NCI-H2196 (cell line): Measurements from ENCODE around the gene DACT1.

Experiments
- DNase-seq: peaks from one replicate; lab custom pipeline; 2025; ENCODE audit not compliant: unreplicated experiment; lab: John Stamatoyannopoulos, UW

The DACT1 gene

GRCh38 chr14:58665773-58666500 lies 28.2 kb downstream of the DACT1 start:
- no peak for DNase-seq

- DNase-seq: no peak
Observed at GRCh38 chr14:58666737-58667136, 29.0 kb downstream of the DACT1 start.

GRCh38 chr14:58667900-58668299 lies 30.1 kb downstream of the DACT1 start:
- DNase-seq: no peak

- DNase-seq: no peak
Observed at GRCh38 chr14:58668848-58669480, 31.2 kb downstream of the DACT1 start.

- DNase-seq: no peak
Observed at GRCh38 chr14:58669556-58670200, 31.9 kb downstream of the DACT1 start.

GRCh38 chr14:58671024-58671423 lies 33.3 kb downstream of the DACT1 start:
- DNase-seq: no peak

GRCh38 chr14:58671436-58671835 lies 33.7 kb downstream of the DACT1 start:
- DNase-seq: no peak

GRCh38 chr14:58673722-58674121 lies 36.0 kb downstream of the DACT1 start:
- DNase-seq: no peak

GRCh38 chr14:58677001-58677400 lies 39.2 kb downstream of the DACT1 start:
- DNase-seq: no peak

GRCh38 chr14:58677517-58677916 lies 39.8 kb downstream of the DACT1 start:
- no peak for DNase-seq

GRCh38 chr14:58677996-58678395 lies 40.2 kb downstream of the DACT1 start:
- no peak for DNase-seq

- no peak for DNase-seq
Observed at GRCh38 chr14:58680698-58681097, 42.9 kb downstream of the DACT1 start.

- DNase-seq: no peak
Observed at GRCh38 chr14:58687232-58687795, 49.6 kb downstream of the DACT1 start.

GRCh38 chr14:58690801-58691516 lies 53.2 kb downstream of the DACT1 start:
- no peak for DNase-seq

- DNase-seq: no peak
Observed at GRCh38 chr14:58693048-58693447, 55.3 kb downstream of the DACT1 start.

GRCh38 chr14:58695514-58695913 lies 57.8 kb downstream of the DACT1 start:
- DNase-seq: no peak

- DNase-seq: no peak
Observed at GRCh38 chr14:58697266-58697929, 59.6 kb downstream of the DACT1 start.
